ENCODE measurements around the gene ATP10A. TPM values are rescaled to one million over a fixed set of nuclear protein-coding genes. Genes with fewer than 3 reads are reported as not detected.

Gene ATP10A
- total RNA-seq, 1 donor from 2014 or later, result not detected

DNA sequence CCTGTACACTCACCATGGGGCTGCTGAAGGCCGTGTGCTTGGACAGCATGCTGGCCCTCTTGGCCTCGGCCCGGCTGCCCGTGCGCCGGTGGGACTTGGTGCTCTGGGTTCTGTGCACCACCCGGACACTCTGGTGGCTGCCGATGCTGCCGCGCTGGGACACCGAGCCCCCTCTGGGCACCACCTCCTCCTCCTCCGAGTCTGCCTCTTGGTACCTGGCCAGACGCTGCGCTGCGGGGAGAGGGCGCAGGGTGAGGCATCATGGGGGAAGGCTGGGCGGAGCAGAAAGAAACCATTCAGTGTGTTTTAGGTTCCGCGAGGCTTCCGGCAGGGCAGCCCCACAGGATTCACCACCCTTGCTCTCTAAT is 145.0 kb downstream of the ATP10A start:
- ChIA-PET POLR2A (no interaction called here), CTCF (no interaction called here)
- Mint-ChIP-seq H3K27ac (no peak overlapping the region), H3K4me1 (peaks cover 11% of the 10 kb centered on the region), H3K4me3 (no peak overlapping the region), H3K27me3 (peaks cover 25% of the 10 kb centered on the region), H3K36me3 (ENCODE audit: low read depth) (no peaks in the 10 kb centered on the region), H3K9me3 (no peaks in the 10 kb centered on the region)
- DNase-seq (no peak), ATAC-seq (ENCODE audit: low read depth) (no peak)
- intact Hi-C loops (cut with micrococcal nuclease), result no loop called here
- TF ChIP-seq, protein P1, sequence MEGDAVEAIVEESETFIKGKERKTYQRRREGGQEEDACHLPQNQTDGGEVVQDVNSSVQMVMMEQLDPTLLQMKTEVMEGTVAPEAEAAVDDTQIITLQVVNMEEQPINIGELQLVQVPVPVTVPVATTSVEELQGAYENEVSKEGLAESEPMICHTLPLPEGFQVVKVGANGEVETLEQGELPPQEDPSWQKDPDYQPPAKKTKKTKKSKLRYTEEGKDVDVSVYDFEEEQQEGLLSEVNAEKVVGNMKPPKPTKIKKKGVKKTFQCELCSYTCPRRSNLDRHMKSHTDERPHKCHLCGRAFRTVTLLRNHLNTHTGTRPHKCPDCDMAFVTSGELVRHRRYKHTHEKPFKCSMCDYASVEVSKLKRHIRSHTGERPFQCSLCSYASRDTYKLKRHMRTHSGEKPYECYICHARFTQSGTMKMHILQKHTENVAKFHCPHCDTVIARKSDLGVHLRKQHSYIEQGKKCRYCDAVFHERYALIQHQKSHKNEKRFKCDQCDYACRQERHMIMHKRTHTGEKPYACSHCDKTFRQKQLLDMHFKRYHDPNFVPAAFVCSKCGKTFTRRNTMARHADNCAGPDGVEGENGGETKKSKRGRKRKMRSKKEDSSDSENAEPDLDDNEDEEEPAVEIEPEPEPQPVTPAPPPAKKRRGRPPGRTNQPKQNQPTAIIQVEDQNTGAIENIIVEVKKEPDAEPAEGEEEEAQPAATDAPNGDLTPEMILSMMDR (IDR thresholded peaks at IDR 0.05), result no peak

GRCh38 chr15:25717457-25718168 is 145.5 kb downstream of the ATP10A start:
- no peak overlapping the region for H3K4me3 Mint-ChIP-seq
- no peaks in the 10 kb centered on the region for H3K36me3 Mint-ChIP-seq (ENCODE audit: low read depth)
- ChIA-PET POLR2A (no interaction called here), CTCF (no interaction called here)
- H3K9me3 Mint-ChIP-seq, result no peaks in the 10 kb centered on the region
- intact Hi-C loops (cut with micrococcal nuclease), result no loop called here
- TF ChIP-seq, protein P1 (IDR thresholded peaks at IDR 0.05), result no peak
- DNase-seq (no peak), ATAC-seq (ENCODE audit: low read depth) (peak; percentile 75)
- peaks cover 25% of the 10 kb centered on the region for H3K27me3 Mint-ChIP-seq
- H3K4me1 Mint-ChIP-seq, result peaks cover 11% of the 10 kb centered on the region
- no peak overlapping the region for H3K27ac Mint-ChIP-seq

GRCh38 chr15:25717127-25717456 is 146.0 kb downstream of the ATP10A start:
- CTCF ChIA-PET, result no interaction called here
- Mint-ChIP-seq H3K36me3 (ENCODE audit: low read depth) (no peaks in the 10 kb centered on the region), H3K9me3 (no peaks in the 10 kb centered on the region)

GRCh38 chr15:25716414-25717126 is 146.6 kb downstream of the ATP10A start:
- POLR2A ChIA-PET, result no interaction called here
- H3K27me3 Mint-ChIP-seq, result peaks cover 19% of the 10 kb centered on the region
- no peaks in the 10 kb centered on the region for H3K36me3 Mint-ChIP-seq (ENCODE audit: low read depth)
- H3K4me3 Mint-ChIP-seq, result no peak overlapping the region
- TF ChIP-seq, protein P1 (IDR thresholded peaks at IDR 0.05), result no peak
- intact Hi-C loops (cut with micrococcal nuclease), result no loop called here
- ATAC-seq (ENCODE audit: low read depth) (no peak), DNase-seq (no peak)
- H3K4me1 Mint-ChIP-seq, result peaks cover 11% of the 10 kb centered on the region
- H3K9me3 Mint-ChIP-seq, result no peaks in the 10 kb centered on the region
- CTCF ChIA-PET, result interaction anchor here (0.6 kb wide), 2 partner anchors 32 to 208 kb away, joined by 3 read pairs; no protein-coding TSS in a partner anchor
- no peak overlapping the region for H3K27ac Mint-ChIP-seq

More at GRCh38 chr15:25717127-25717456, 146.0 kb downstream of the ATP10A start:
- ATAC-seq (ENCODE audit: low read depth) (no peak), DNase-seq (no peak)
- peaks cover 11% of the 10 kb centered on the region for H3K4me1 Mint-ChIP-seq
- H3K27ac Mint-ChIP-seq, result no peak overlapping the region
- POLR2A ChIA-PET, result no interaction called here
- H3K4me3 Mint-ChIP-seq, result no peak overlapping the region
- peaks cover 25% of the 10 kb centered on the region for H3K27me3 Mint-ChIP-seq
- intact Hi-C loops (cut with micrococcal nuclease), result no loop called here
- TF ChIP-seq, protein P1 (IDR thresholded peaks at IDR 0.05), result no peak

DNA sequence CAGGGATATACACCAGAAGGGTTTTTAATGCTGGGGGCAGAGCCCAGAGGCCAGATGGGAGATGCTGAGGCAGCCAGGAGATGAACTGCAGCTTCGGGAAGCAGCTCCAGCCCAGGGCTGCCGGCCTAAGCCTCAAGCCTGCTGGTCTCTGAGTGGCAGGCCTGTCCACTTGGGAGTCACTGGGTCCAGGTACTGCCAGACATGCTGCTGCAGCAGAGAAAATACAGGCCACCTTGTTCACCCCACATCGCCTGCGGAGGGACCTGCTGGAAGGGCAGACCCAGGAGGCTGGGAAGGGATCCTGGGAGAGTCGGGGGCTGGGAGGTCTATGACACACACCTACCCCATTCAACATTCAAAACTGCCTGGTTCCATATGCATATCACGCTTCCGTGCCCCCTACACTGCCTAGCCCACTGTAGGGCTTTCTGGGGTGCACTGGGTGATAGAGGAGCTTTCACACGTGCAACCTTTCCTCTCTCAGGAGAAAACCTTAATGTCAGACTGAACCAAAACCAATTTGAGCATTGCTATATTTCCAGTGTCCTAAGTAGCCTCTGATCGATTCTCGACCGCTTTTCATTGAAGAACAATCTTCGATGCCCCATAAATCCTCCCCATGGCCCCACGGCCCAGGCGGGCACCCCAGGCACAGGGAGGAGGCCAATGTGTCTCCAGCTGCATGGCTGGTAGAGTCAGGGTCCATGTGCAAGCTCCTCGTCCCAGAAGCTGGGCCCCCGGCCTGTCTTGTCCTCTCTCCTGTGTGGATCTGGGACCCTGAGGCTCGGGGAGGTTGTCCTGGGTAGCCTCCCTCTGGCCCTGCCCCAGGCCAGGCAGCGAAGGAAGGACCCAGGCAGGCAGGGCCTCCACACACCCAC is 147.4 kb downstream of the ATP10A start:
- ATAC-seq (ENCODE audit: low read depth) (no peak), DNase-seq (no peak)
- TF ChIP-seq, protein P1 (IDR thresholded peaks at IDR 0.05), result no peak
- Mint-ChIP-seq H3K4me1 (peaks cover 11% of the 10 kb centered on the region), H3K4me3 (no peak overlapping the region), H3K9me3 (no peaks in the 10 kb centered on the region), H3K27ac (no peak overlapping the region), H3K36me3 (ENCODE audit: low read depth) (no peaks in the 10 kb centered on the region), H3K27me3 (peaks cover 19% of the 10 kb centered on the region)
- ChIA-PET CTCF (interaction anchor here (0.6 kb wide), 2 partner anchors 33 to 207 kb away, joined by 3 read pairs; no protein-coding TSS in a partner anchor), POLR2A (no interaction called here)
- intact Hi-C loops (cut with micrococcal nuclease), result no loop called here

Data from activated B cell treated with CpG ODN at 0.5 μM for 24 hours (primary cell).